Ishikawa (cell line): ENCODE measurements around the gene POGZ.

Experiments used
- CEBPB ChIP-seq: IDR thresholded peaks from 2 replicates; pipeline ENCODE4 v1.6.1; 2012
- CREB1 ChIP-seq: IDR thresholded peaks from 2 replicates; pipeline ENCODE4 v1.6.1; 2012; ENCODE audit warnings: low read depth
- EGR1 ChIP-seq: IDR thresholded peaks from 2 replicates; pipeline ENCODE4 v1.6.1; 2012
- EP300 ChIP-seq: IDR thresholded peaks from 2 replicates; pipeline ENCODE4 v1.6.1; 2012; ENCODE audit warnings: borderline replicate concordance
- FOXM1 ChIP-seq: IDR thresholded peaks from 2 replicates; pipeline ENCODE4 v1.6.1; 2012; ENCODE audit warnings: low read depth, borderline replicate concordance
- MAX ChIP-seq: IDR thresholded peaks from 2 replicates; pipeline ENCODE4 v1.6.1; 2012
- NFIC ChIP-seq: IDR thresholded peaks from 2 replicates; pipeline ENCODE4 v1.6.1; 2012
- RAD21 ChIP-seq: IDR thresholded peaks from 2 replicates; pipeline ENCODE4 v1.6.1; 2012; ENCODE audit warnings: low read depth
- REST ChIP-seq: IDR thresholded peaks from 2 replicates; pipeline ENCODE4 v1.6.1; 2012; ENCODE audit warnings: low read depth, mild to moderate bottlenecking
- TAF1 ChIP-seq: IDR thresholded peaks from 2 replicates; pipeline ENCODE4 v1.6.1; 2012; ENCODE audit warnings: low read depth, mild to moderate bottlenecking
- TEAD4 ChIP-seq: IDR thresholded peaks from 2 replicates; pipeline ENCODE4 v1.6.1; 2012
- USF1 ChIP-seq: IDR thresholded peaks from 2 replicates; pipeline ENCODE4 v1.6.1; 2012
- YY1 ChIP-seq: IDR thresholded peaks from 2 replicates; pipeline ENCODE4 v1.6.1; 2012; ENCODE audit warnings: low read depth
- ZBTB7A ChIP-seq: IDR thresholded peaks from 2 replicates; pipeline ENCODE4 v1.6.1; 2012; ENCODE audit warnings: low read depth

GRCh38 chr1:151401125-151401788 is 58.0 kb downstream of the POGZ start:
- TF ChIP-seq RAD21 (no peak), TEAD4 (no peak), MAX (no peak), USF1 (no peak), REST (no peak), YY1 (no peak), CEBPB (no peak), EP300 (no peak), EGR1 (no peak), NFIC (no peak), CREB1 (no peak), TAF1 (no peak), FOXM1 (no peak), ZBTB7A (no peak)
